Fibroblast of lung (primary cell): ENCODE data around the gene ETS2. TPM values are rescaled to one million over a fixed set of nuclear protein-coding genes. Genes with fewer than 3 reads are reported as not detected.

Experiments used
- DNase-seq, 2 donors: peaks; one replicate each; pipeline versions ENCODE4 v3.0.0 to v3.0.0-alpha.2; 2010; ENCODE audit warnings: low read depth in 2 of 2
- H2AFZ ChIP-seq: 2 replicates; pipeline ENCODE4 v1.5.1; 2012; ENCODE audit warnings: low read length, control low read depth, inconsistent platforms
- H3K27ac ChIP-seq: 2 replicates; pipeline ENCODE4 v1.5.1; 2011; ENCODE audit warnings: low read length, control low read depth; ENCODE audit not compliant: insufficient read depth
- H3K27me3 ChIP-seq: 2 replicates; pipeline ENCODE4 v1.5.1; 2011; ENCODE audit warnings: mild to moderate bottlenecking, low read length; ENCODE audit not compliant: control insufficient read depth, insufficient read depth
- H3K36me3 ChIP-seq: 2 replicates; pipeline ENCODE4 v1.5.1; 2011; ENCODE audit warnings: low read length; ENCODE audit not compliant: control insufficient read depth, insufficient read depth
- H3K4me1 ChIP-seq: 2 replicates; pipeline ENCODE4 v1.5.1; 2011; ENCODE audit warnings: low read length; ENCODE audit not compliant: control insufficient read depth, insufficient read depth; ENCODE audit errors: extremely low read depth
- H3K4me2 ChIP-seq: 2 replicates; pipeline ENCODE4 v1.5.1; 2011; ENCODE audit warnings: low read length, control low read depth; ENCODE audit not compliant: insufficient read depth; ENCODE audit errors: extremely low read depth
- H3K4me3 ChIP-seq, 4 experiments: fragments of 200-600 bp in 1 of 4; sonication (generic) in 1 of 4; replicated peaks in 1 of 4; 2 replicates each; pipeline ENCODE4 v1.5.1; 2011 to 2016; ENCODE audit warnings: low read length in 4 of 4, low read depth in 3 of 4, mild to moderate bottlenecking in 3 of 4, control low read depth in 2 of 4, inconsistent platforms in 1 of 4, mixed read lengths in 1 of 4; ENCODE audit not compliant: insufficient read depth in 1 of 4; ENCODE audit errors: control extremely low read depth in 1 of 4
- H3K79me2 ChIP-seq: 2 replicates; pipeline ENCODE4 v1.5.1; 2012; ENCODE audit warnings: mild to moderate bottlenecking, low read length, inconsistent platforms; ENCODE audit not compliant: control insufficient read depth, insufficient read depth
- H3K9ac ChIP-seq: 2 replicates; pipeline ENCODE4 v1.5.1; 2011; ENCODE audit warnings: mild to moderate bottlenecking, low read length, control low read depth; ENCODE audit not compliant: insufficient read depth
- H3K9me3 ChIP-seq: 2 replicates; pipeline ENCODE4 v1.5.1; 2012; ENCODE audit warnings: low read depth, low read length; ENCODE audit not compliant: control insufficient read depth, insufficient read depth
- H4K20me1 ChIP-seq: 2 replicates; pipeline ENCODE4 v1.5.1; 2011; ENCODE audit warnings: low read length; ENCODE audit not compliant: control insufficient read depth, insufficient read depth; ENCODE audit errors: extremely low read depth
- CTCF ChIP-seq, 2 donors: IDR thresholded peaks in 1 of 2; conservative IDR thresholded peaks in 1 of 2; 1 replicate in 1 of 2; 2 replicates in 1 of 2; pipeline ENCODE4 v1.5.1; 2011 to 2012; ENCODE audit warnings: low read length in 2 of 2, control low read depth in 1 of 2, inconsistent platforms in 1 of 2, low read depth in 1 of 2, mild to moderate bottlenecking in 1 of 2
- EZH2 ChIP-seq: IDR thresholded peaks from 2 replicates; pipeline ENCODE4 v1.5.1; 2012; ENCODE audit warnings: low read length, control low read depth, mild to moderate bottlenecking; ENCODE audit errors: missing control alignments
- polyA plus RNA-seq, 2 donors: library from polyadenylated mRNA; depleted of rRNA in 1 of 2; stranded (reverse) in 1 of 2; unstranded in 1 of 2; fragments of >200 nt; gene quantifications; 2 replicates each; pipeline ENCODE4 v1.2.1, GENCODE V29; 2011 to 2012; ENCODE audit warnings: missing spikeins in 1 of 2
- total RNA-seq: library from RNA; depleted of rRNA; stranded (reverse); fragments of >200 nt; gene quantifications from 2 replicates; pipeline ENCODE4 v1.2.1, GENCODE V29; 2014

Gene ETS2
- total and polyA plus RNA-seq, 2 donors (not counting 1 experiment from before 2014, with no cell fraction given): 28.0 to 77.3 TPM

DNA sequence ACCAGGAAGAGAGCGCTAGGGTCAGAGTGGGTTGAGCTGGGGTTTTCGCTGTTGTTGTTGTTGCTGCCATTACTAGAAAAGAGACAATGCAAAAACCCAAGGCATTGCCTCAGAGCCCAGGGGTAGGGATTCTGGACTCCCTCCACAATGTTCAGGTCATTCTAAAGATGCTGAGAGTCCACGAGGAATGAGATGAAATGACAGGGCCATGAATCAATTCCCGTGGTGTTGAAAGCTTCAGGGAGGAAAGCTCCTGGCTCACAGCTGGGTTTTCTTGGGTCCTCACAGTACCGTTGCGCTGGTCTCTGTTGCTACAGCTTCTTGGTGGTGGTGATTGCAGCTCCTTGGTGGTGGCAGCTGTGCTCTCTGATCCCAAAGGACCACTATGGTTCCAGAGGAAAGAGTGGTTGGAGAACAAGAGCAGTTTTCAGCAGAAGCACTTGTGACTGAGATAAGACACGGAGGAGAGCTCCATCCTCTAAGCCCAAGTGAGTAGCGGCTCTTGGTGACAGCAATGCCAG lies 58.2 kb downstream of the ETS2 start:
- DNase-seq: no peak
- Histone ChIP-seq H4K20me1 (no peaks in the 10 kb centered on the region), H3K36me3 (no peaks in the 10 kb centered on the region)

GRCh38 chr21:38864964-38865363 lies 59.2 kb downstream of the ETS2 start:
- H3K27ac ChIP-seq: no peak overlapping the region
- H3K9ac ChIP-seq: no peak overlapping the region
- H3K27me3 ChIP-seq: no peaks in the 10 kb centered on the region
- H3K4me3 ChIP-seq: no peak overlapping the region
- no peak overlapping the region for H3K4me2 ChIP-seq
- no peak overlapping the region for H2AFZ ChIP-seq
- H3K36me3 ChIP-seq: no peaks in the 10 kb centered on the region
- no peak for DNase-seq
- H3K79me2 ChIP-seq: no peaks in the 10 kb centered on the region
- H3K4me1 ChIP-seq: no peaks in the 10 kb centered on the region
- no peaks in the 10 kb centered on the region for H4K20me1 ChIP-seq
- TF ChIP-seq CTCF (conservative IDR thresholded peaks at IDR 0.05 in 1 of 2, IDR thresholded peaks at IDR 0.05 in 1 of 2; ENCODE audit: low read depth in 1 of 2, low read length in 2 of 2) (no peak), EZH2 (no peak)
- no peaks in the 10 kb centered on the region for H3K9me3 ChIP-seq

More for the DNA sequence above, 58.2 kb downstream of the ETS2 start:
- Histone ChIP-seq H3K27ac (no peak overlapping the region), H3K79me2 (no peaks in the 10 kb centered on the region), H3K4me2 (no peak overlapping the region), H2AFZ (no peak overlapping the region), H3K4me3 (no peak overlapping the region), H3K9ac (no peak overlapping the region), H3K9me3 (no peaks in the 10 kb centered on the region), H3K4me1 (no peaks in the 10 kb centered on the region), H3K27me3 (no peaks in the 10 kb centered on the region)
- TF ChIP-seq CTCF (conservative IDR thresholded peaks at IDR 0.05 in 1 of 2, IDR thresholded peaks at IDR 0.05 in 1 of 2; ENCODE audit: low read depth in 1 of 2, low read length in 2 of 2) (no peak), EZH2 (no peak)

DNA sequence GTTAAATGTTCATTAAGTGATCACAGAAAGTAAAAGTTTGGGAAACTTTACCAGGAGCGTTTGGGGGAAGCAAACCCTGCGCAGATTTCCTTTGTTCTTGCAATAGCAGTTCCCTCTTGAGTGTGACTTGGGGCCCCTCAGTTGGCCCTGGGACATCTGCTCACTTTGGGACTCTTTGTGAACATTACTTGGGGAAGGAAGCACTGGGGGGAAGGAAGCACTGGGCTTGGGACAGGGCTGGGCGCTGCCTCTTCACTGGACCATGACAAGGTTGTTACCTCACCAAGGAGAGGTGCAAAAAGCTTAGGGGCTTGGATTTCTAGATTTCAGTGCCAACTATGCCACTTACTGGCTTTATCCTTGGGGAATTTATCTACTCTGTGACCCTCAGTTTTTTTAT lies 63.5 kb downstream of the ETS2 start:
- TF ChIP-seq EZH2: no peak
- TF ChIP-seq CTCF (conservative IDR thresholded peaks at IDR 0.05 in 1 of 2, IDR thresholded peaks at IDR 0.05 in 1 of 2; ENCODE audit: low read depth in 1 of 2, low read length in 2 of 2): no peak
- Histone ChIP-seq H2AFZ (no peak overlapping the region), H3K4me1 (no peaks in the 10 kb centered on the region), H3K27ac (no peak overlapping the region), H3K36me3 (no peaks in the 10 kb centered on the region), H3K9me3 (no peaks in the 10 kb centered on the region), H3K27me3 (no peaks in the 10 kb centered on the region), H4K20me1 (no peaks in the 10 kb centered on the region), H3K9ac (no peak overlapping the region), H3K4me2 (no peak overlapping the region), H3K79me2 (no peaks in the 10 kb centered on the region), H3K4me3 (no peak overlapping the region)
- DNase-seq: no peak
